GM21529 (cell line): ENCODE data around the gene PNPLA8.
"Not testable (repeated sequence)": the region's sequence is repeated elsewhere in the genome, so short reads cannot be mapped to it uniquely, and the experiment has no call there.

Source experiments
- ATAC-seq: cut with Tn5 transposase; IDR thresholded peaks from one replicate; pipeline ENCODE4 v1.9.1; 2021; ENCODE audit not compliant: unreplicated experiment

The PNPLA8 gene, protein sequence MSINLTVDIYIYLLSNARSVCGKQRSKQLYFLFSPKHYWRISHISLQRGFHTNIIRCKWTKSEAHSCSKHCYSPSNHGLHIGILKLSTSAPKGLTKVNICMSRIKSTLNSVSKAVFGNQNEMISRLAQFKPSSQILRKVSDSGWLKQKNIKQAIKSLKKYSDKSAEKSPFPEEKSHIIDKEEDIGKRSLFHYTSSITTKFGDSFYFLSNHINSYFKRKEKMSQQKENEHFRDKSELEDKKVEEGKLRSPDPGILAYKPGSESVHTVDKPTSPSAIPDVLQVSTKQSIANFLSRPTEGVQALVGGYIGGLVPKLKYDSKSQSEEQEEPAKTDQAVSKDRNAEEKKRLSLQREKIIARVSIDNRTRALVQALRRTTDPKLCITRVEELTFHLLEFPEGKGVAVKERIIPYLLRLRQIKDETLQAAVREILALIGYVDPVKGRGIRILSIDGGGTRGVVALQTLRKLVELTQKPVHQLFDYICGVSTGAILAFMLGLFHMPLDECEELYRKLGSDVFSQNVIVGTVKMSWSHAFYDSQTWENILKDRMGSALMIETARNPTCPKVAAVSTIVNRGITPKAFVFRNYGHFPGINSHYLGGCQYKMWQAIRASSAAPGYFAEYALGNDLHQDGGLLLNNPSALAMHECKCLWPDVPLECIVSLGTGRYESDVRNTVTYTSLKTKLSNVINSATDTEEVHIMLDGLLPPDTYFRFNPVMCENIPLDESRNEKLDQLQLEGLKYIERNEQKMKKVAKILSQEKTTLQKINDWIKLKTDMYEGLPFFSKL

DNA sequence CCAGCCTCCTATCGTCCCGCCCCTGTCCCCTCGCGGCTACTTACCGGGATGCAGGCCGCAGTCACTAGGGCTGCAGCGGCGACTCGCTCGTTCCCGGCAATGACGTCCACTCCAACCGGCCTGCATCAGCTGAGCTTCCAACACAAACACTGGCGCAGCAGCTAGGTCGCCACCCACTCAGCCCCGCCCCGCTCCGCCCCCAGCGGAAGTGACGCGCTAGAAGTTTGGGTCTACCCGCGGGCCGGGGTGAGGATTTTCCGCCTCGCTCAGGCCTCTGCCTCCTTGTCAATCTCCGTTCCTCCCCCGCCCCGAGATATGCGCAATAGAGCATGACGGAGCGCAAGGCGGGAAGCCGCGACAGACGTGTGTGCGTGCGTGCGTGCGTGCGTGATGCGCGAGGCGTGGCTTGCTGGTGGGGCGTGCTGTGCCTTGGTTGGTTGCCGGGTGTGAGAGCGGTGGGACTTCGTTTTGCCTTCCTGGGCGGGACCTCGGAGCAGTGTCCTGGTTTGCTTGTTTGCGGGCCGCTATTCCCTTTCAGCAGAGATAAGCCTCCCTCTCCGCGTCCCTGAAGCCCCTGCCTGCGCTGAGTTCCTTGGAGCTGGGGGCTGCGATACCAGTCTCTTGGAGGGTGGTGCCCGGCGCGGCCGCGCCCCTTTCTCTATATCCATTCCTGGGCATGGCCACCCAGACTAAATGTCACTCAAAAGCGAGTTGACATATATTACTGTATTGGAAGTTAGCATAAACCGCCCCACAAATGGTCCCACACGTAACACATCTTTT lies at the start of gene PNPLA8:
Gene PNPLA8, minus strand, starts transcription at position 151 of the 783 bp plus-strand sequence. CDS start 10,644 bp downstream, outside the sequence.
- ATAC-seq: peak; percentile 91

DNA sequence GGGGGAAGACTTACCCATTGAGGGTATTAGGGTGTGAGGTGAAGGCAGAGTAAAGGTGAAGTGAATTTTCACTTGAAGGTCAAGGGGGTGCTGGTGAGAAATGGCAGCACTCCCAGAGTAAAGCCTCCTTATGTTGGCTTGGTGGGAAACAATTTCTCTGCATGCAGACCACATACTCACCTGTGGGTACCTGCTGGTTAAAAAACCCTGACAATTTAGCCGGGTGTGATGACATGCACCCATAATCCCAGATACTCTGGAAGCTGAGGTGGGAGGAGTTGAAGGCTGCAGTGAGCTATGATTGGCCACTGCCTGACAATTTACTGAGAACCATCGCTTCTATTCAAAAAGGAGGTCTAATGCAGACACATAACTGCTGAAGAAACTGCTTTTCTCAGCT lies 49.2 kb upstream of the PNPLA8 start:
- no peak for ATAC-seq

DNA sequence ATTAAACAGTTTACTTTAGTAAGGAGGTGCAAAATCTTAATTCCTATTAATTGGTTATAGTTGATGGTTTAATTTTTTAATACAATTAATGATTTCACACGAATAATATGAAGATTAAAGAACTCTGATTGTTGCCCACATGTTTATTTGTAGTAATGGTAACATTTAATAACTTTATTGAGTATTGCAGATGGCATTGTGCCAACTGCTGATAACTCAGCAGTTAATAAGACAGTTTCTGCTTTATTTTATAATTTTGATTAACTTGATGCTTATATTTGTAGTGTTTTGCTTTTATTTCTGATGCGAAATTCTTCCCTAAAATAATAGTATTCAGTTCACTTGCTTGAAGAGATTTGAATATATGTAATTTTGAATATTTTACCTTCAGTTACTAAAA lies 46.5 kb upstream of the PNPLA8 start:
- ATAC-seq: no peak

DNA sequence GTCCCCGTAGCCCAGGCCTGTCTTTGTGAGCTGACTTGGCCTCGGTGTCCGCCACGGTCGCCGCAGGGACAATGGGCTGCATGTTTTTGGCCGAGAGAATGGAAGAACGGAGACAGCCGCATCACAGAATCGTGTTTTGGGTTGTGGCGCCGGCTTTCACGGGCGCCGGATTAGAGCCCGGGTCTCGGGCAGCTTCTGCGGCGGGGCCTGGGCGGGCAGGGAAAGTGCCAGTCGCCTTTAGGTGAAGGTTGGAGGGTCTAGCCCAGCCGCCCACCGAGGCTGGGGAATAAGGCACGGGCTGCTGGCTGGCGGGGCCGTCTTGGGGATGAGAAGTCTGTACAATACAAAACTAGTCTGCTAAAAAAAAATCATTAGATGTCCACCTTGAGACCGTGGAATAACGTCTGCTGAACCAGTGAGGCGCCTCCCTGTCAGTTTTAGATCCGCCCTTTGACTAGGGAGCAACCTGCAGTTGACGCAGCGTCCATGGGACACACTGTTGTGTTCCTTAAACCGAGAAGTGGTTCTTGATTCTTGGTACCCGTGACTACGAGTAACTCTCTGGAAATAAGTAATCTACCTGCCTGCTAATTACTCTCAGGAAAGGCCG lies 44.3 kb upstream of the PNPLA8 start:
- peak; percentile 30 for ATAC-seq

DNA sequence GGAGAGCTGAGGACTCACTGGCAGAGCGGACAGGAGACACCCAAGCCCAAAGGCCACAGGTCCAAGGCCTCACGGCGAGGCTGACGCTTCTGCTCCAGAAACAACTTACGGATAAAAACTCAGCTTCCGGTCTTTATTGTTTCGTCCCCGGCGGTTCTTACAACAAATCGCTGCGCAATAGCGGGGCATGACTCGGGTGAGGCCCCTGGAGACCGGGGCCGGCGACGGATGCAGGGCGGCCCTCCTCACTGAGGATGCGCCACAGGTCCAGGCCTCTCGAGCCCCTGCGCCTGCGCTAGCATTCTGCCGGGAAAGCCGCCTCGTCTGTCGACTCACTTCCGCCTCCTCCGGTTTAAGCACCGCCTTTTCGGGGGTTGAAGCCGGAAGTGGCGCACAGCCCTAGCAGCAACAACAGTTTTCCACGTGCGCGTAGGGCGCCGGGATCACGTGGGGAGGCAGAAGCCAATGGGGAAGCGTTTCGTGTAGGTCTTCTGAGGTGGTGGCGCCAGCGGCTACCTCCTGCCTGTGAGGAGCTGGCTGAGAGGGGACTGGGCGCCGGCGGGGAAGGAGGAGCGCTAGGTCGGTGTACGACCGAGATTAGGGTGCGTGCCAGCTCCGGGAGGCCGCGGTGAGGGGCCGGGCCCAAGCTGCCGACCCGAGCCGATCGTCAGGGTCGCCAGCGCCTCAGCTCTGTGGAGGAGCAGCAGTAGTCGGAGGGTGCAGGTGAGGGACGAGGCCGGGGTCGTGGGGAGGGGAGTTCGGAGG lies 43.6 kb upstream of the PNPLA8 start, which contains the start of the genes DNAJB9 and THAP5:
Gene DNAJB9, plus strand, starts transcription at position 494 of the 765 bp plus-strand sequence. CDS start 1,853 bp downstream, outside the sequence.
Gene THAP5, minus strand, starts transcription at position 326 of the 765 bp plus-strand sequence. Its CDS starts 137 bp downstream, at position 189.
- ATAC-seq: peak; percentile 93

DNA sequence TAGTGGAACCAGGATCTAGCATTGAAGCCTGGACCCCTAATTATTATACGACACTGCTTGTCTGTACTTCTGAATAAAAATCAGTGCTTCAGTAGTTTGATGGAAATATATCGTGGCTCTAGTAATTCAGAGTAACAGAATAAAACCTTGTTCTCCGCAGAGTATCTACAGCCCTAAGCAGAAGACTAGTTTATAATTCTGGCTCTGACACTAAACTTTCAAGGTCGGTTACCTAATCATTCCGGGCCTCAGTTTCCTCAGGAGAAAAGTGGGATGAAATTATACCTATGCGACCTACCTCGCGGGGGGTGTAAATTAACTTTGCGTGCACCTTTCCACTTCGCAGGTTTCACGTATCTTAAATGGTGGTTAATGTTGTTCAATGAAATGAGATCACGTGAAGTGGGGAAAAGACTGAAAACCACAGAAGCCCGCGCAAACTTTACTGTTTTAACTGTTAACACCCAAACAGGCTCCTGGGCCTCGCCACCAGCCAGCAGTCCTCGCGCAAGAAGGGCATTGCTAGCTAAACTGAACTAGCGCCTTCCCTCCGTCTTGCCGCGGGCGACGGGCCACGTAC lies 43.0 kb upstream of the PNPLA8 start:
- ATAC-seq: no peak

DNA sequence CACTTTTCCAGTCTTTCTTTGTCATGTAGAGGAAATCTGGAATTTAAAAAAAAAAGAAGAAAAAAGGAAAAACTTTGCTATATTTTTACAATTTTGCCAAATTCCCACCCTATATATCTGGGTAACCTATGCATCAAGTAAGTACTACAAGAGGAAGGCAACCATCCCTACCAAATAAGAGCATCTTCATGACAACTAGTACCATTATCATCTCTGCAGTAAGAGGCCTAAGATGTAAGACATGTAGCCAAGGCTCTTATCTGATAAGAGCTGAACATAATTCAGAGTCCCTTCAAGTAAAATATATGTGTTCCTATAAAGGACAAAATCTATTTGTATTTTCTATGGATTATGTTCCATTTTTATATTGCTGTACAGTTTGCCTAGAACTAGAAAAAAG lies 40.1 kb upstream of the PNPLA8 start:
- ATAC-seq: no peak

DNA sequence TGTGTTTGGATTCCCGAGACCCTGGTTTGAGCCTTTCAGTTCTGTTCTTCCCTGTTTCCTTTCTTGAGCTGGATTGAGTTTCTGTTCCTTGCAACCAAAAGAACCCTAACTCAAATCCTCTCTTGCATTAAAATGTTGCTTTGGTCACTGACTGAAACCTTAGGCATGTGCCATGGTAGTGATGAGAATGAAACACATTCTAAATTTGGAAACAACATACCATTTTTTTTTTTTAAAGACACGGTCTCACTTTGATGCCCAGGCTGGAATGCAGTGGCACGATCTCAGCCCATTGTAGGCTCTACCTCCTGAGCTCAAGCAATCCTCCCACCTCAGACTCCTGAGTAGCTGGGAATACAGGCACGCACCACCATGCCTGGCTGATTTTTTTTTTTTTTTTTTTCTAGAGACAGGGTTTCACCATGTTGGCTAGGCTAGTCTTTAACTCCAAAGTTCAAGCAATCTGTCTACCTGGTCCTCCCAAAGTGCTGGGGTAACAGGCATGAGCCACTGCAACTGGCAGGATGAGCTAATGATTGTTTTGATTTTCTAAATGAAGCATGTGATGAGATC lies 35.2 kb upstream of the PNPLA8 start:
- ATAC-seq: no peak

DNA sequence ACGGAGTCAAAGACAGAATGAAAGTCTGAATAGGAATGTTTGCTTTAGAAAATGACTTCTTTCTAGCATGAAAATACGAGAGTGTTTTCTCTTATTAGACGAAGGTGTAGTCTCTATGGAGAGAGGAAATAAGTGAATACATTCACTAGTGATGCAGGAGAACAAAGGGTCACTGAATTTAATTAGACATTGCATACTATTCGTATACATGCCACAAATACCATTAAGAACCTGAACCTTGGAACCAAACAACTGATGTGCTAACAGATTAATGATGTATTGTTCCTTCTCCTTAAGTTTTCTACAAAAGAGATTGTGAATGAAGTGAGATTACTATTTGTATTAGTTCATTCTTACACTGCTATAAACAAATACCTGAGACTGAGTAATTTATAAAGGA lies 33.3 kb upstream of the PNPLA8 start:
- ATAC-seq: no peak

DNA sequence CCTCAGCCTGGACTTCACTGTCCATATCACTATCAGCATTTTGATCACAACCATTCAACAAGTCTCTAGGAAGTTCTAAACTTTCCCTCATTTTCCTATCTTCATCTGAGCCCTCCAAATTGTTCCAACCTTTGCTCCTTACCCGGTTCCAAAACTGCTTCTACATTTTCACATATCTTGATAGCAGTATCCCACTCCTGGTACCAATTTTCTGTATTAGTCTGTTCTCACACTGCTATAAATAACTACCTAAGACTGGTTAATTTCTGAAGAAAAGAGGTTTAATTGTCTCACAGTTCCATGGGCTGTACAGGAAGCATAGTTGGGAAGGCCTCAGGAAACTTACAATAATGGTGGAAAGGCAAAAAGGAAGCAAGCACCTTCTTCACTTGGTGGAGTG lies 31.7 kb upstream of the PNPLA8 start:
- ATAC-seq: no peak

DNA sequence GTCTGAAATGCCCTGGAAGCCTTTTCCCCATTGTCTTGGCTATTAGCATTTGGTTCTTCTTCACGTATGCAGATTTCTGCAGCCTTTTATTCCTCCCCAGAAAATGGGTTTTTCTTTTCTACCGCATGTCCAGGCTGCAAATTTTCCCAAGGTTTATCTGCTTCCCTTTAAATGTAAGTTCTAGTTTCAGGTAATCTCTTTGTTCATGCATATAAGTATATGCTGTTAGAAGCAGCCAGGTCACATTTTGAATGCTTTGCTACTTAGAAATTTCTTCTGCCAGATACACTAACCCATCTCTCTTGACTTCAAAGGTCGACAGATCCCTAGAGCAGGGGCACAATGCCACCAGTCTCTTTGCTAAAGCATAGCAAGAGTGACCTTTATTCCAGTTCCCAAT lies 31.3 kb upstream of the PNPLA8 start:
- no peak for ATAC-seq

DNA sequence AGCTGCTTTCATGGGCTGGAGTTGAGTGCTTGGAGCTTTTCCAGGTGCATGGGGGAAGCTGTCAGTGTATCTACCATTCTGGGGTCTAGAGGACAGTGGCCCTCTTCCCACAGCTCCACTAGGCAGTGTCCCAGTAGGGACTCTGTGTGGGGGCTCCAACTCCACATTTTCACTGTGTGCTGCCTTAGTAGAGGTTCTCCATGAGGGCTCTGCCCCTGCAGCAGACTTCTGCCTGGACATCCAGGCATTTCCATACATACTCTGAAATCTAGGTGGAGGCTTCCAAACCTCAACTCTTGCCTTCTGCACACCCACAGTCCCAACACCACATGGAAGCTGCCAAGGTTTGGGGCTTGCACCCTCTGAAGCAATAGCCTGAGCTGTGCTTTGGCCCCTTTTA lies 30.7 kb upstream of the PNPLA8 start:
- ATAC-seq: not testable (repeated sequence)

DNA sequence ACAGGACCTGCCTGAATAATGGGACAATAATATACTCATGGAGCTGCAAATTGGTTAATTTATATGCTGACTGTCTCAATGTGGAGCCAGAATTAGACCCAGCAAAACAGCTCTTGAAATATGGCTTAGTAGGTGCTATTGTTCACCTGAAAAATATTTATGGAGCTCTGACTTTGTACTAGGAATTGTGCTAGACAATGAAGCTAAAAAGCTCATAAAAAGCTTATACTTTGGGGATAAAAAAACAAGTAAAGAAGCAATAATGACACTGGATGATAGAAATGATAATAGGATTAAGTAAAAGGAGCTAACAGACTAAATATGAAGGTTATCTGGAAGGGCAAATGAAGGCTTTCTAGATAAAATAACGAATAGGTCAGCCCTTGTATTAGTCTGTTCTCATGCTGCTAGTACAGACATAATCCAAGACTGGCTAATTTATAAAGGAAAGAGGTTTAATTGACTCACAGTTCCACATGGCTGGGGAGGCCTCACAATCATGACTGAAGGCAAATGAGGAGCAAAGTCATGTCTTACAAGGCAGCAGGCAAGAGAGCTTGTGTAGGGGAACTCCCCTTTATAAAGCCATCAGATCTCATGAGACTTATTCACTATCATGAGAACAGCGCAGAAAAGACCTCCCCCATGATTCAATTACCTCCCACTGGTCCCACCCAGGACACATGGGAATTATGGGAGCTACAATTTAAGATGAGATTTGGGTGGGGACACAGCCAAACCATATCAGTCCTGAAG lies 22.4 kb upstream of the PNPLA8 start:
- ATAC-seq: not testable (repeated sequence)

DNA sequence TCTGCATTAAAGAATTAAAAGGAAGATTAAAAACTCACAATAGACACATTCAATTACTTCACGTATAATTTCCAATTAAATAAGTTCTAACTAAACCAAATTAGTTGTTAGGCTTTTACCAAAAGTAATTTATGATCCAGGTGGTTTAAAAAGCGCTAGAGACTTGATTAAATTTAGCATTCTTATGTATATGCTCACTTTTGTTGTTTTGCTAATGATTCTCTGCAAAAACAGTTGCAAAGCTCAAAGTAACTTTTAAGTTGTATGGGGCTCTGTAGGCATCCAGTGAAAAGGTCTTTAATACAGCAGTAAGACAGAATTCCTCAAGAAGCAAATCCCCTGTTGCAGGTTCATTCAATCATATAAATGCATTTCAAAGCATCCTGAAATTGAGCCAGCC lies 15.5 kb upstream of the PNPLA8 start:
- no peak for ATAC-seq

DNA sequence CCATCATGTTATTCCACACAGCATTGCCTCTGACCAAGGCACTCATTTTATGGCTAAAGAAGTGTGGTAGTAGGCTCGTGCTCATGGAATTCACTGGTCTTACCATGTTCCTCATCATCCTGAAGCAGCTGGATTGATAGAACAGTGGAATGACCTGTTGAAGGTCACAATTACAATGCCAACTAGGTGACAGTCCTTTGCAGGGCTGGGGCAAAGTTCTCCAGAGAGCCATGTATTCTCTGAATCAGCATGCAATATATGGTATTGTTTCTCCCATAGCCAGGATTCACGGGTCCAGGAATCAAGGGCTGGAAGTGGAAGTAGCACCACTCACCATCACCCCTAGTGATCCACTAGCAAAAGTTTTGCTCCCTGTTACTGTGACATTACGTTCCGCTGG lies 12.8 kb upstream of the PNPLA8 start:
- ATAC-seq: not testable (repeated sequence)

DNA sequence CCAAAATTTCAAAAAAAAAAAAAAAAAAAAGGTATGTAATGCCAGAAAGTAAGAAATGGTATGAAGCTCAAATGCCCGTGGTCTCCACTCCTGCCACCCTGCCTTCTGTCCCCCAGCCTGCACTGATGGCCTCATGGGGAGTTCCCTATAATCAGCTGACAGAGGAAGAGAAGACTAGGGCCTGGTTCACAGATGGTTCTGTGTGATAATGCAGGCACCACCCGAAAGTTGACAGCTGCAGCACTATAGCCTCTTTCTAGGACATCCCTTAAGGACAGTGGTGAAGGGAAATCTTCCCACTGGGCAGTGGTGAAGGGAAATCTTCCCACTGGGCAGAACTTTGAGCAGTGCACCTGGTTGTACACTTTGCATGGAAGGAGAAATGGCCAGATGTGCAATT lies 12.3 kb upstream of the PNPLA8 start:
- ATAC-seq: not testable (repeated sequence)

DNA sequence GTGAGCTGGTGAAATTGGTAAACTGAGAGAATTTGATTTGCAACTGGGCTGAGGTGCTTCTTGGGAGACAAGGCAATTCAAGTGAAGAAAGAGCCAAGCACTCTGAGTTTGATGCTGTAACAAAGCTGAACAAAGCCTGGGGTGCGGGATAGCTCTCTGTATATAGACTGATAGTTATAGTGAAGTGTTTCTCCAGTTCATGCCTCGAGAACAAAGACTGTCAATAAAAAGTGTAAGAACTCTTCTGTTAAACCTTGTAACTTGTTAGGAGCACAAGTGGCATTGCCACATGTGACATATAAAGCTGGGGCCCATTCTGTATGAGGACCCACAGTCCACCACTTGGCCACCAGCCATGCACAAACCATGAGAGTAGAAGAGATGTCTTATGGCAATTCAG lies 11.3 kb upstream of the PNPLA8 start:
- ATAC-seq: no peak

DNA sequence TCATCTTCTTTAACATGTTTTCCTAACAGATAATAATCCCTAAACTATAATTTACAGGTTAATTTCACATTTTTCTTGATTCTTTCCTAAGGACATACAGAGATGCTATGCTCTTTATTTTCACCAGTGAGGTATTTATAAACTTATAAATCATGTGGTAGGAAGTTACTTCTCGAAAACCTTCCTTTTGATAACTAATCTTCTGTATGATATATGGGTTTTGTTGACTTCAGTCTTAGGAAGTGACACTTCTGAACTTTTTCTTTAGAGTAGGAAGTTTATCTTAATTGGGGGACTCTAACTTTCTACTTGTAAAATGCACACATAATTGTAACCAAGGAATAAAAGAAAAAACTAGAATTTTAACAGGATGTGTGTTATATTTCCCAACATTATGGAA lies 9.8 kb upstream of the PNPLA8 start:
- no peak for ATAC-seq

DNA sequence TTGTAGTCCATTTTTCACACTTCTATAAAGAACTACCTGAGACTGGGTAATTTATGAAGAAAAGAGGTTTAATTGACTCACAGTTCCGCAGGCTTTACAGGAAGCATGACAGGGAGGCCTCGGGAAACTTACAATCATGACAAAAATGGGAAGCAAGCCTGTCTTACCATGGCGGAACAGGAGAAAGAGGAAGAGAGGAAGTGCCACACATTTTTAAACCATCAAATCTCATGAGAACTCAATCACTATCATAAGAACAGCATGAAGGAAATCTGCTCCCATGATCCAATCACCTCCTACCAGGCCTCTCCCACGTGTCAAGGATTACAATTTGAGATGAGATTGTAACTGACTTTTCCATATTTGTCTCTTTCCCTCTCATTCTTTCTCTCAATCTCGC lies 9.3 kb upstream of the PNPLA8 start:
- ATAC-seq: no peak
